Measurements from ENCODE around the gene CDH23.

CDH23 gene

DNA sequence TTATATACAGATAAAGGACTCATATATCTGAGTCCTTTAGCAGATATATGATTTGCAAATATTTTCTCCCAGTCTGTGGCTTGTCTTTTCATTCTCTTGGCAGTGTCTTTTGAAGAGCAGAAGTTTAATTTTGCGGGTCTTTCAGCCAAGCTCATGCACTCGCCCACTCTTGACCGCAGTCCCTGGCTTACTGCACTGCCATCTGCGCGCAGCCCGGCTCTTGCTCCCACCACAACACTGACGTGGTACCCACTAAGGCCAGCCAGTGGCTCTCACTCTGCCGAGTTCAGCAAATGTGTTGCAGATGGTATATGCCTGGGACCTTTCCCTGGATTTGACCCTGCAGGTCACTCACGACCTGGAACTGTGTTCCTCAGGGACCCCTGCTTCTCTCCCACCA lies 74.3 kb downstream of the CDH23 start:
- DNase-seq: no peak

- no peak for DNase-seq
These were observed 75.2 kb downstream of the CDH23 start for GRCh38 chr10:71471957-71472365.

DNA sequence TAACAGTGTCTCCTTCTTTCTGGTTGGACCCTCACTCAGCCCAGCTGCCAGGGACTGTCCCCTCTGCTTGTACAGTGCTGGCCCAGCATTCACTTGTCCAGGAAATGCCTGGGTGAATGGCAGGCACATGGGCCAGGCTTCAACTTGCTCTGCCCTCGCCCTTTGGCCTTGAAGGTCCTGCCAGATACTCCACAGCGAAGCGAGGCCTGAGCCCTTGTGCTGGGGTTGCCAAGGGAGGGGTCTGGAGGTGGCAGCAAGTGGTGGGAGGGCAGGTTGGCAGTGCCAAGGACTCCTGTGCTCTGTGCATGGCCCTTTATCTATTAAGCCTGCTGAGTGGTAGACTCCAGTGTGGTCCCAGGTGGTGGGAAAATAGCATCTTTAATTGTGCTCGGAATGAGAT lies 75.7 kb downstream of the CDH23 start:
- no peak for DNase-seq

DNA sequence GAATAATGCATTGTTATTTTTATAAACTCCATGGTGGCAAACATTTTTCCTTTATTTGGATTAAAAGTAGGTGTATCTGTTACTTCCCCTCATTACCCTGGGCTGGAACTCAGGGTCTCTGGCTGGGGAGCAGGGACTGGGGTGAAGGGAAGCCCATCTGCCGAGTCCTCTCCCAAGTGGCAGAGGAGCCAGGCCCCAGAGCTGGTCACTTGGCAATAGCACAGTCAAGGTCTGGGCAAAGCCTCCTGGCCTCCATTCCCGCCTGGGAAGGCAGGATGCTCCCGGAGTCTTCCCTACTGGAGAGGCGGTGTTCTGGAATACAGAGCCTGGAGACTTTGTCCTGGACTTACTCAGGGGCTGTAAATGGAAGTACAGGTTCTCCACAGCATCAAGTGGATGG lies 76.2 kb downstream of the CDH23 start:
- DNase-seq: no peak

- no peak for DNase-seq
These were observed 77.2 kb downstream of the CDH23 start for GRCh38 chr10:71473671-71474599.

DNA sequence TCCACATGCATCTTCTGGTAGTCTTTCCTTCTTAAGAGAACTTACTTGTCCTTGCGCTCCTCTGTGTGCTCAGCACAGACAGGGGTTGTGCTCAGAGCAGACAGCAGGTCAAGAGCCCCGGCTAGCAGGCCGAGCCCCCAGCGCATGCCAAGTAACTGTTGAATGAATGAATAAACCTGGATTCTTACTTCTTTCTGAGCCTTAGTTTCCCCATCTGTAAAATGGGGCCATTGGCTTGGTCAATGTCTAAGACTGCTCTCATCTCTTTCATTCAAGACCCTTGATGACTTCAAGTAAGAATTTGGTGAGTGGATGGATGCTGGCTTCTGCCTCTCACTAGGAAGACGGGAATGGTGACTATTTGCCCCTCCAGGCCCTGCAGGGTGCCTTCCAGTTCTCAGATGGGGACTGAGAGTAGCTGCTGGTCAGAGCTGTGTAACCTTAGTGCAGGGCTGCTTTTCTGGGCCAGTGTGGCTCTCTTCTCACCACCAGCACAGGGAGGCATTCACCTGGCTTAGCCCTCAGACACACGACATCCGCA lies 78.1 kb downstream of the CDH23 start:
- no peak for DNase-seq

DNA sequence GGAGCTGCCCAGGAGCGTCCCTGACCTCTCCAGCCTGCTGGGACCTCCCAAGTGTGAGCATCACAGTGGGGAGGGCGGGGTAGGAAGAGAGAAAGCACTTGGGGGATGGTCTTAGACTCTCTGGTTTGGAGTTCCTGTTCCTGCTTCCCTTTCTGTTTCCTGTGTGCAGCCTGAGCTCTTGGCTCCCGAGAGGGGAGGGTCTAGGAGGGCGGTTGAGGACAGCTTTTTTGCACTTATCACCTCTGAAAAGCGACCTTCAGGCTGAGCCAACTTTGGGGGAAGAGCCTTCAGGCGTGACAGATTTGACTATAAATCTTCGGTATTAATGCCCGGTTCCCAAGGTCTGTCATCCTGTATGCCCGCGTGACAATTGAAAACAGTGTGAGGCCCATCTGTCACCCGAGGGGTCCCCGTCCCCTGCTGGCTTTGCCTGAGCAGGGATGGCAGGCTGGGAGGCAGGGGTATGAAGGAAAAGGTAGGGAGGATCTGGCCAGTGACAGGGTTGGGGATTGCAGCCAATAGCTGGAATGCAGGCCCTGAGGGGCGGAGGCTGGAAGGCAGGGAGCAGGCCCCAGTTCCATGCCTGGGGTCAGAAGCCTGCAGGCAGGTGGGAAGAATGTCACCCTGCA lies 78.6 kb downstream of the CDH23 start:
- DNase-seq: no peak

DNA sequence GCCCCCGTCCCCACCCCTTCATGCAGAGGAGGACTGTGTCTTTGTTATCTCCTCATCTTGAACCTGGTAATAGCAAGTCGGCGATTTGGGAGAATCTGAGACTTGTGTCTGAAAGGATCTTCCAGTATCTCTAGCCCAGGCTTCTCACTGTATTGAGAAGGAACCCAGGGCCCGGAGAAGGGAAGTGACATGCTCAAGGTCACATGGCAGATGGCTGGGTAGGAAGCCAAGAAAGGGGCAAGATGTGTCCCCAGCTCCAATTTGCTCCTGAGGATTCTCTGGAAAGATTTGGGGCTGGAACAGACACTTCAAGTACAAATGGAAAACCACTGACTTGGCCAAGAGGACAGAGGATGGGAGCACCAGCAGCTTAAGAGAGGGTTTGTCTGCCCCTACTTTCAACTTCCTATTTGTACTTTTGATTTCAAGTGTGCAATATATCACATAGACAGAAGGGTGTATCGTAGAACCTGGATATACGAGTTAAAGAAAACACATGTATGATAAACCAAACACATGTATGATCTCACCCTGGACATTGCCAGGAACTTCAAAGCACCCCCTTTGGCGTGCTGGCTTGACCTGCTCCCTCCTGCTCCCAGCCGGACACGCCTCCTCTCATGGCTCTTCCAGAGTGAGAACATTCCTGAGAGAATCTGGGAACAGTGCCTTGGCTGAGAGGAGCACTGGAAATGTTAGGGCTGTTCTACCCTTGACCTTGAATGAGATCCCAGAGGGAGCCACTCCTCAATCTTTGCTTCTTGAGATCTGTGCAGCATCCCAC lies 79.7 kb downstream of the CDH23 start:
- DNase-seq: no peak

DNA sequence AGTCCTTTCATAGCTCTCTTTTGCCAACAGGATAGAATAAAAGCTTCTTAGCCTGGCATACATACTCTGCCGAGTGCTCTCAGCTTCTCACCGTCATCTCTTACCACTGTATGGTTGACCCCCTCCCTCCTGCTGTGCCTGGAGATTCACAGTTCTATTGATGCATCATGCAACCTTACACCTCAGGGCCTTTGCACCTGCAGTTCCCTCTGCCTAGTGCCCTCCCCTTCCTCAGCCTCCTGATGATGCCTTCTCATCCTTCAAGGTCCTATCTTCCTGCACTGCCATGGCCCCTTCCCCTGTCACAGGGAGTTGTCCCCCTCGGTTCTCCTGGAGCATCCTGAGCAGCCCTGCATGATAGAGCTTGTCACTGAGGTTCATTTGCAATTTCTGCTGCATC lies 81.5 kb downstream of the CDH23 start:
- no peak for DNase-seq

DNA sequence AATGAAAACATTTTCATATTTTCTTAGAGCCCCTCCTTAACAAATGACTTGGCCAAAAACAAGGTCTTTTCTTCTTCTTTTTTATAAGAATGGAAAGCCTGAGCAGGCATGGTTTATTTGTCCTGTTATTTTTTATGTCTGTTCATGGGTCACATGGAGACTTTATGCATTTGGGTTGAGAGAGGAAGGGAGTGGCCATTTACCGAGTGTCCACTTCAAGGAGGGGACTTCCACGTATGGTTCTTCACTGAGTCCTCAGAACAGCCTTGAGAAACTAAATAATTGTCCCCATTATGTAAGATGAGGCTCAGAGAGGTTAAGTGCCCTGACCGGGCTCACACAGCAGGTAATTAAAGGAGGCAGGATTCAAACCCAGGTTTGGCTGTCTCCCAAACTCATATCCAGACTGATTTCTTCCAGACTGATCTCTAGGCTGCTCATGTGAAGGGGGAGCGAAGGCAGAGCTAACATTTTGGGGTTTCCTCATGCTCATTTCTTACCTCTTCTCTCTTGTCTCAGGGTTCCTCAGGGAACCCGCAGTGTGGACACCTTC lies 82.2 kb downstream of the CDH23 start:
- no peak for DNase-seq

DNA sequence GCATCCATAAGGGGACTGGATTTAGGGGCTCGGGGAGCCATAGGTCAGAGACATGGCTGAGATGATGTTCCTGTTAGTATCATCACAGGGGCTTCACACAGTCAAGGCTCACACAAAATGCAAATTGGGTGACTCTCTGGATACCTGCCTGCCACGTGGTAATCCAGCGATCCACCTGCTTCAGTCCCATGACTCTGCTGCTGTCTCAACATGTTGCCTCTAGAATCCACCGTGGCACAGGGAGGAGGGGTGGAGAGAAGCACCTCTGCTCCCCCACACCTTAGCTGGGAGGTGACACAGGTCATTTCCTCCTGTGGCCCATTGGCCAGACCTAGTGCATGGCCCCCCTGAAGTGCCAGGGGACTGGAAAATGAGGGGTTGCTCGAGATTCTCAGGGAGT lies 83.1 kb downstream of the CDH23 start:
- DNase-seq: no peak

GRCh38 chr10:71480662-71481061 lies 83.9 kb downstream of the CDH23 start:
- DNase-seq: no peak

DNA sequence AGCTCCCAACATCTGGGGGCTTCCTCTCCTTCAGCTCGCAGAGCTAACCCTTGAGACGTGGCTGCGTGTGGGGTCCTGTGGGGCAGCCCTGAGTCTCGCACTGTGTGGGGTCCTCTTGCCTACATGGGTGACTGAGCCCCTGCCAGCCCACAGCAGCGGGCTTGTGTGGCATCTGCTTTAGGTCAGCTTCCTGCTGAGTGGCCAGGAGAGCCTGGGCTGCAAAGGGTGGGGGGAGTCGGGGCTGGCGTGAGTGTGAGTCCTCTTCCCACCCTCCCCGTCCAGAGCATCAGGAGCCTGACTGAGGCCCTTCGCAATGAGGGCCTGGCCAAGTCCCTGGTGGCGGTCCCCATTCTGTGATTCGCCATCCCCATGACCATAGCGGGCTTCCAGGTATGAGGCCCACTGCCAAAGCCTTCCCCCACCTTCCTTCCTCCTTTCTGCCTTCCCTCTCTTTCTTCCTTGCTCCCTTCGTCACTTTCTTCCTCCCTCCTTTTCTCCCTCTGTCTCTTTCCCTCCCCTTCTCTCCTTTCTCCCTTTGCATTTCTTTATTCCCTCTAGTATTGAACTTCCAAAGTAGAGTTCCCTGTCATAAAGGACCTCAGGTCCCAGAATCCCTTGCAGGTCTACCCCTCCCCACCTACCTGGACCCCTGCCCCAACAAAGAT lies 85.2 kb downstream of the CDH23 start:
- DNase-seq: no peak

- no peak for DNase-seq
These were observed 85.9 kb downstream of the CDH23 start for GRCh38 chr10:71482620-71483019.

GRCh38 chr10:71483135-71483534 lies 86.4 kb downstream of the CDH23 start:
- DNase-seq: no peak

DNA sequence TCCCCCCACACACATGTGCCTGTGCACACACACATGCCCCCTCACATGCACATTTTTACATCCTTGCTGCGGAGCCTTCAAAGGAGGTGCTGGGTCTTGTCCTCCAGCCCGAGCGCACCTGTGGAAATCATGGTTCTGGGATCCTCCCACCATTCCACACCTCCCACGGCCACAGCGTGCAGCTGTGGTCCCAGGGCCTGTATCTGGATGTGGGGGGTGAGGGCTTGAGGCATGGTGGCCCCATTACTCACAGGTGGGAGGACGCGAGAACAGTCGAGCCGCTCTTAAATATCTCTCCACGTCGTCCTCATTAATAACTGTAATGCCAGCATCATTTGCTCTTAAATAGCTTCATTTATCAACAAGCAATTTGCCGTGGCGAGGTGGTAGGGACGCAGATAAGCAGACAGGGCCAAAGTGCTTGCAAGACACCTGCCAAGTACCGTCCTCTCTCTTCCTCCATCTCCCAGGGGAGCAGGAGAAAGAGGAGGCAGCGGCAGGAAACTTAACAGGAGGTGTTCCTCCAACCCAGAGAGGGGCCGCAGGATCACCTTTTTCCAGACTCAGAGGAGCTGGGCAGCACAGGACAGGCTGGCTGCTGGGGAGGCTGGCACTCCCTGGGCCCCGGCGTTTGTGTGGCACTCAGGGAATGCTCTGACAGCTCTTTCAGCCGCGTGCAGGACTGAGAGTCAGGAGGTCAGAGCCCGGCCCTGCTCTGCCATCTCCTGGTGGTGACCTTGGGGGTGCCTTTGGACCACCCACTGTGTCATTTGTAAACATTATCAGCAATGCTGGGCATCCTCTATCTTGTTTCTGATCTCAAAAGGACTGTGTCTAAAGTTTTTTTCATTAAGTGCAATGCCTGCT lies 87.4 kb downstream of the CDH23 start:
- DNase-seq: no peak

- peak; percentile 25 for DNase-seq
These were observed 89.9 kb downstream of the CDH23 start for GRCh38 chr10:71486484-71487114.

- no peak for DNase-seq
These were observed 91.0 kb downstream of the CDH23 start for GRCh38 chr10:71487726-71488125.

DNA sequence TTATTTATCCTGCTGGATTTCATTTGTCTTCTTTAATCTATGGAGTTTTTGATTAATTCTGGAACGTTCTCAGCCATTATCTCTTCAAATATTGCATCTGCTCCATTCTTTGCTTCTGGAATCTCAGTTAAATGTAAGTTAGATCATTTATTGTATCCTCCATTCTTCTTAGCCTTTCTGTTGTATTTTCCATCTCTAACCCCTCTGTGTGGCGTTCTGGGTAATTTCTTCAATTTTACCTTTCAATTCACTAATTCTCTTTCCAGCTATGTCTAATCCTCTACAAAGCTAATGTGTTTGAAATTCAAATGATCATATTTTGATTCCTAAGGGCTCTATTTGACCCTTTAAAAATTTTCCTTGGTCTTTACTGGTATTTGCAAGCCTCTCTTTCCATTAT lies 92.4 kb downstream of the CDH23 start:
- no peak for DNase-seq

DNA sequence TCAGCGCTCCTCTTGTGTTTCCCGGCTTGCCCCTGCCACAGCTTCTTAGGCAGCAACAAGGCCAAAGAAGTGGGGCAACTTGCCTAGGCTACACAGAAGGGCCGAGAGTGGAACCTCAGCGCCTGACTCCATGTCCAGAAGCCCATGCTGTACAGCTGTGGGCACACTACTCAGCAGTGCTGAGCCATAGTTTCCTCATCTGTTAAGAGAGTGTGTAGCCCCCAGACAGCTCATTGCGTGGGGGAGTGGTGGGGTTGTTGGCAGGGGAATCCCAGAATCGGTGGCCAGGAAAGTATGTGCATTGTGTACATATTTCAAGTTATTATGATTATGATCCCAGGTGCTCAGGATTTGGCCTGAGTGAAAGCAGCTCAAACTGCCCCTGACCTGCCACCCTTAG lies 96.2 kb downstream of the CDH23 start:
- no peak for DNase-seq

GRCh38 chr10:71493741-71494140 lies 97.0 kb downstream of the CDH23 start:
- no peak for DNase-seq
